SK-N-SH treated with all-trans-retinoic acid at 6 μM for 48 hours (cell line): ENCODE results near the gene RPS5.
"Not testable (repeated sequence)": the region's sequence is repeated elsewhere in the genome, so short reads cannot be mapped to it uniquely, and the experiment has no call there.

ENCODE experiments used
- ATAC-seq: fragments of 200-7000 bp; cut with Tn5 transposase; 3 replicates; pipeline ENCODE4 v1.9.1; 2020; ENCODE audit warnings: mild to moderate bottlenecking, moderate library complexity
- ARNTL ChIP-seq: fragments of 450-650 bp; formaldehyde crosslinking; IDR thresholded peaks from 2 replicates; pipeline ENCODE4 v1.5.0; 2020; ENCODE audit warnings: low read depth, mild to moderate bottlenecking, moderate library complexity, borderline replicate concordance
- BACH2 ChIP-seq: fragments of 250-450 bp; sonication (Bioruptor Pico); IDR thresholded peaks from 2 replicates; pipeline ENCODE4 v1.9.0; 2021; ENCODE audit warnings: mild to moderate bottlenecking, borderline replicate concordance
- CREB5 ChIP-seq: fragments of 250-450 bp; sonication (Bioruptor Pico); IDR thresholded peaks from 2 replicates; pipeline ENCODE4 v1.5.1; 2020; ENCODE audit warnings: low read depth, mild to moderate bottlenecking, moderate library complexity
- CSRNP3 ChIP-seq: fragments of 250-450 bp; sonication (Bioruptor Pico); IDR thresholded peaks from 2 replicates; pipeline ENCODE4 v1.5.1; 2021; ENCODE audit warnings: mild to moderate bottlenecking, moderate library complexity
- ESRRG ChIP-seq: fragments of 250-450 bp; sonication (Bioruptor Pico); IDR thresholded peaks from 2 replicates; pipeline ENCODE4 v1.6.1; 2021; ENCODE audit warnings: mild to moderate bottlenecking
- GLIS3 ChIP-seq: fragments of 250-450 bp; sonication (Bioruptor Pico); IDR thresholded peaks from 2 replicates; pipeline ENCODE4 v1.5.0; 2020; ENCODE audit warnings: mild to moderate bottlenecking, moderate library complexity
- ISL1 ChIP-seq: fragments of 250-450 bp; sonication (Bioruptor Pico); IDR thresholded peaks from 2 replicates; pipeline ENCODE4 v2.1.2; 2022; ENCODE audit warnings: mild to moderate bottlenecking, moderate library complexity
- OSR1 ChIP-seq: fragments of 250-450 bp; sonication (Bioruptor Pico); IDR thresholded peaks from 2 replicates; pipeline ENCODE4 v1.8.0; 2022; ENCODE audit warnings: moderate library complexity, mild to moderate bottlenecking, inconsistent platforms
- PPARA ChIP-seq: fragments of 250-450 bp; sonication (Bioruptor Pico); IDR thresholded peaks from 2 replicates; pipeline ENCODE4 v1.5.0; 2020; ENCODE audit warnings: mild to moderate bottlenecking, borderline replicate concordance
- RARB ChIP-seq: fragments of 250-450 bp; sonication (Bioruptor Pico); IDR thresholded peaks from 2 replicates; pipeline ENCODE4 v1.8.0; 2021; ENCODE audit warnings: mild to moderate bottlenecking, moderate library complexity
- SNAI2 ChIP-seq: fragments of 250-450 bp; sonication (Bioruptor Pico); IDR thresholded peaks from 2 replicates; pipeline ENCODE4 v1.5.0; 2020; ENCODE audit warnings: mild to moderate bottlenecking, moderate library complexity
- TCF4 ChIP-seq: fragments of 250-450 bp; sonication (Bioruptor Pico); IDR thresholded peaks from 2 replicates; pipeline ENCODE4 v1.8.0; 2021; ENCODE audit warnings: mild to moderate bottlenecking, moderate library complexity, borderline replicate concordance
- TOX ChIP-seq: fragments of 250-450 bp; sonication (Bioruptor Pico); IDR thresholded peaks from 2 replicates; pipeline ENCODE4 v1.8.0; 2021; ENCODE audit warnings: mild to moderate bottlenecking, moderate library complexity, borderline replicate concordance
- TSHZ2 ChIP-seq: fragments of 250-450 bp; sonication (Bioruptor Pico); IDR thresholded peaks from 2 replicates; pipeline ENCODE4 v1.5.0; 2020; ENCODE audit warnings: mild to moderate bottlenecking, moderate library complexity
- ZC3H10 ChIP-seq: fragments of 250-450 bp; sonication (Bioruptor Pico); IDR thresholded peaks from 2 replicates; pipeline ENCODE4 v1.5.1; 2021; ENCODE audit warnings: mild to moderate bottlenecking, moderate library complexity
- ZFP3 ChIP-seq: fragments of 250-450 bp; sonication (Bioruptor Pico); IDR thresholded peaks from 2 replicates; pipeline ENCODE4 v1.5.0; 2020; ENCODE audit warnings: mild to moderate bottlenecking, moderate library complexity
- ZNF565 ChIP-seq: fragments of 450-650 bp; formaldehyde crosslinking; conservative IDR thresholded peaks from 2 replicates; pipeline ENCODE4 v1.5.0; 2020; ENCODE audit warnings: low read depth, mild to moderate bottlenecking, moderate library complexity
- ZNF70 ChIP-seq: fragments of 450-650 bp; formaldehyde crosslinking; IDR thresholded peaks from 2 replicates; pipeline ENCODE4 v1.5.0; 2020; ENCODE audit warnings: mild to moderate bottlenecking, moderate library complexity
- ZNF8 ChIP-seq: fragments of 450-650 bp; formaldehyde crosslinking; IDR thresholded peaks from 2 replicates; pipeline ENCODE4 v1.5.0; 2020; ENCODE audit warnings: mild to moderate bottlenecking, moderate library complexity
- TF ChIP-seq, protein P1 (sequence below): fragments of 250-450 bp; sonication (Bioruptor Pico); IDR thresholded peaks from 2 replicates; pipeline ENCODE4 v1.8.0; 2020; ENCODE audit warnings: mild to moderate bottlenecking, moderate library complexity, borderline replicate concordance
- TF ChIP-seq, protein P2 (sequence below): fragments of 250-450 bp; sonication (Bioruptor Pico); IDR thresholded peaks from 2 replicates; pipeline ENCODE4 v1.8.0; 2021; ENCODE audit warnings: low read depth, mild to moderate bottlenecking, moderate library complexity, borderline replicate concordance

RPS5 gene

DNA sequence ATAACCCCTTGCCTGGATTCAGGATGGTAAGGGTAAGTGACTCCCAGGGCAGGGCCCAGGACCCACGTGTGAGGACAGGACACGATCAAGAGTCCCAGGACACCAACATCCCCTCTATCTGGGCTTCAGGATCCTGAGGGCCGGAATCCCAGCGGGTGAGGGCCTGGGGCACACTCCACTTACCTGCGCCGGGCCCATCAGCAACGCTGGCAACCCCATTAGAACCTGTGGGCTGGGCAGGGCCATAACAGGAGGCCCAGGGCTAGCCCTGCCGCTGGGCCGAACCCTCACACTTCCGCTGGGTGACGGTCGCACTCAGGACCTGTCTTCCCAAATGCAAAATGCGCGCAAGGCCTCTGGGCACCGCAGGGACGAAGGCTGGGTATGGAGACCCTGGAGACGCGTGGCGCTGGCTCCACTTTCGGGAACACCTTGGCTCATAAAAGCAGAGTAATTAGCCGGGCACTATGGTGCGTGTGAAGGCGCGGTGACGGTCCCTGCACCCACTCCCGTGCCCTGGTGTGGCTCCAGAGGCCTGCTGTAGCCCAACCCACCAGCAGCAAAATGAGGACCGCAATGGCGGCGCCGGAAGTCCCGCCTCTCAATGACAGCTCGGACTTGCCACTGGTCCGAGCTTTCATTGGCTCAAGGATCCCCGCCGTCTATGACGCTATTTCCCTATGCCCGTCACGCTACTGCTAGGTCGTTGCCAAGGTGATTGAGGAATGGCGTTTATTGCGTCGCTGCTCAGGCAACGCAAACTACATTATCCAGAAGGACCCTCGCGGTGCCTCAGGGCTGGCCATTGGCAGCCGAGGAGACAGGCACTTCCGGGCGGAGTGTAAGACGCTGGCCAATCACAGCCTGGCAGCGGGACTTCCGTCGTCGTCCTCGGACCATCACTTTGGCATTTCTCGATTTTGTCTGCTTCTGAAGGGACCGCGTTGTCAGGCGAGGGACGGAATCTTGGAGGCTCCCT is 52.8 kb downstream of the RPS5 start, which contains the start of gene ZNF132:
TSS of gene ZNF132 (minus strand) at position 578 of the 979 bp plus-strand sequence. CDS start at position 246, 332 bp downstream.
- TF ChIP-seq ARNTL (CRISPR knock-in tag) (no peak), TCF4 (CRISPR knock-in tag) (no peak), ZNF8 (CRISPR knock-in tag) (no peak), RARB (CRISPR knock-in tag) (no peak), ZC3H10 (CRISPR knock-in tag) (no peak), OSR1 (CRISPR knock-in tag) (no peak), SNAI2 (CRISPR knock-in tag) (no peak), ZNF70 (CRISPR knock-in tag) (no peak), ISL1 (CRISPR knock-in tag) (no peak), ZFP3 (CRISPR knock-in tag) (no peak), BACH2 (CRISPR knock-in tag) (no peak), PPARA (CRISPR knock-in tag) (no peak), TSHZ2 (no peak), ZNF565 (no peak), TOX (CRISPR knock-in tag) (no peak)
- TF ChIP-seq, protein P1, sequence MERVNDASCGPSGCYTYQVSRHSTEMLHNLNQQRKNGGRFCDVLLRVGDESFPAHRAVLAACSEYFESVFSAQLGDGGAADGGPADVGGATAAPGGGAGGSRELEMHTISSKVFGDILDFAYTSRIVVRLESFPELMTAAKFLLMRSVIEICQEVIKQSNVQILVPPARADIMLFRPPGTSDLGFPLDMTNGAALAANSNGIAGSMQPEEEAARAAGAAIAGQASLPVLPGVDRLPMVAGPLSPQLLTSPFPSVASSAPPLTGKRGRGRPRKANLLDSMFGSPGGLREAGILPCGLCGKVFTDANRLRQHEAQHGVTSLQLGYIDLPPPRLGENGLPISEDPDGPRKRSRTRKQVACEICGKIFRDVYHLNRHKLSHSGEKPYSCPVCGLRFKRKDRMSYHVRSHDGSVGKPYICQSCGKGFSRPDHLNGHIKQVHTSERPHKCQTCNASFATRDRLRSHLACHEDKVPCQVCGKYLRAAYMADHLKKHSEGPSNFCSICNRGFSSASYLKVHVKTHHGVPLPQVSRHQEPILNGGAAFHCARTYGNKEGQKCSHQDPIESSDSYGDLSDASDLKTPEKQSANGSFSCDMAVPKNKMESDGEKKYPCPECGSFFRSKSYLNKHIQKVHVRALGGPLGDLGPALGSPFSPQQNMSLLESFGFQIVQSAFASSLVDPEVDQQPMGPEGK (CRISPR knock-in tag), result no peak
- ATAC-seq, result peak; percentile 99

GRCh38 chr19:58440556-58440955 is 53.5 kb downstream of the RPS5 start:
- TF ChIP-seq, protein P1 (CRISPR knock-in tag), result no peak
- TF ChIP-seq, protein P2, sequence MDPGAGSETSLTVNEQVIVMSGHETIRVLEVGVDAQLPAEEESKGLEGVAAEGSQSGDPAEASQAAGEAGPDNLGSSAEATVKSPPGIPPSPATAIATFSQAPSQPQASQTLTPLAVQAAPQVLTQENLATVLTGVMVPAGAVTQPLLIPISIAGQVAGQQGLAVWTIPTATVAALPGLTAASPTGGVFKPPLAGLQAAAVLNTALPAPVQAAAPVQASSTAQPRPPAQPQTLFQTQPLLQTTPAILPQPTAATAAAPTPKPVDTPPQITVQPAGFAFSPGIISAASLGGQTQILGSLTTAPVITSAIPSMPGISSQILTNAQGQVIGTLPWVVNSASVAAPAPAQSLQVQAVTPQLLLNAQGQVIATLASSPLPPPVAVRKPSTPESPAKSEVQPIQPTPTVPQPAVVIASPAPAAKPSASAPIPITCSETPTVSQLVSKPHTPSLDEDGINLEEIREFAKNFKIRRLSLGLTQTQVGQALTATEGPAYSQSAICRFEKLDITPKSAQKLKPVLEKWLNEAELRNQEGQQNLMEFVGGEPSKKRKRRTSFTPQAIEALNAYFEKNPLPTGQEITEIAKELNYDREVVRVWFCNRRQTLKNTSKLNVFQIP (CRISPR knock-in tag), result no peak
- TF ChIP-seq ISL1 (CRISPR knock-in tag), result no peak
- TF ChIP-seq BACH2 (CRISPR knock-in tag), result no peak
- no peak for TF ChIP-seq ZFP3 (CRISPR knock-in tag)
- TF ChIP-seq ARNTL (CRISPR knock-in tag), result no peak
- TF ChIP-seq CREB5, result no peak
- no peak for TF ChIP-seq ZC3H10 (CRISPR knock-in tag)
- TF ChIP-seq CSRNP3 (CRISPR knock-in tag), result no peak
- TF ChIP-seq ZNF70 (CRISPR knock-in tag), result no peak
- no peak for TF ChIP-seq GLIS3 (CRISPR knock-in tag)
- TF ChIP-seq ESRRG (CRISPR knock-in tag), result no peak
- TF ChIP-seq ZNF8 (CRISPR knock-in tag), result no peak
- ATAC-seq, result no peak

- not testable (repeated sequence) for ATAC-seq
Observed at GRCh38 chr19:58442986-58443385, 55.9 kb downstream of the RPS5 start.
